ENCODE results near the gene GNAT2.

The GNAT2 gene

GRCh38 chr1:109605381-109605780 is 14.0 kb downstream of the GNAT2 start:
- no peak for DNase-seq

- DNase-seq, result no peak
Measured at GRCh38 chr1:109603229-109603628, 16.2 kb downstream of the GNAT2 start.

GRCh38 chr1:109598655-109599054 is 20.8 kb downstream of the GNAT2 start:
- DNase-seq, result no peak

GRCh38 chr1:109598156-109598555 is 21.3 kb downstream of the GNAT2 start:
- DNase-seq, result no peak

- no peak for DNase-seq
Measured at GRCh38 chr1:109595531-109595930, 23.9 kb downstream of the GNAT2 start.

GRCh38 chr1:109592916-109593315 is 26.5 kb downstream of the GNAT2 start:
- no peak for DNase-seq

GRCh38 chr1:109589679-109590078 is 29.7 kb downstream of the GNAT2 start:
- DNase-seq, result no peak

- DNase-seq, result no peak
Measured at GRCh38 chr1:109589177-109589576, 30.2 kb downstream of the GNAT2 start.

- no peak for DNase-seq
Measured at GRCh38 chr1:109586055-109586454, 33.4 kb downstream of the GNAT2 start.

GRCh38 chr1:109584766-109585165 is 34.6 kb downstream of the GNAT2 start:
- no peak for DNase-seq

- DNase-seq, result no peak
Measured at GRCh38 chr1:109582021-109582420, 37.4 kb downstream of the GNAT2 start.

GRCh38 chr1:109579491-109579890 is 39.9 kb downstream of the GNAT2 start:
- peak in 1 of 2 experiments; percentile 23 for DNase-seq

- no peak for DNase-seq
Measured at GRCh38 chr1:109578947-109579443, 40.4 kb downstream of the GNAT2 start.

- DNase-seq, result no peak
Measured at GRCh38 chr1:109573785-109574184, 45.6 kb downstream of the GNAT2 start.

GRCh38 chr1:109570414-109570813 is 49.0 kb downstream of the GNAT2 start:
- no peak for DNase-seq

GRCh38 chr1:109569323-109569722 is 50.1 kb downstream of the GNAT2 start:
- no peak for DNase-seq

GRCh38 chr1:109567877-109568672 is 51.3 kb downstream of the GNAT2 start:
- no peak for DNase-seq

- no peak for DNase-seq
Measured at GRCh38 chr1:109566982-109567381, 52.4 kb downstream of the GNAT2 start.

- no peak for DNase-seq
Measured at GRCh38 chr1:109565241-109565640, 54.2 kb downstream of the GNAT2 start.

GRCh38 chr1:109564194-109564878 is 55.1 kb downstream of the GNAT2 start:
- no peak for DNase-seq

- no peak for DNase-seq
Measured at GRCh38 chr1:109559995-109560394, 59.4 kb downstream of the GNAT2 start.

GRCh38 chr1:109557520-109557919 is 61.9 kb downstream of the GNAT2 start:
- DNase-seq, result no peak

GRCh38 chr1:109556563-109556962 is 62.9 kb downstream of the GNAT2 start:
- DNase-seq, result no peak
